H1 (cell line): ENCODE data around the gene ACTR3C. TPM values are rescaled to one million over a fixed set of nuclear protein-coding genes. Genes with fewer than 3 reads are reported as not detected.

ENCODE experiments used
- CTCF ChIA-PET: fragments of 300-600 bp; sonication (Branson Sonifier 250); formaldehyde crosslinking; loops from one replicate; lab custom pipeline; 2021; ENCODE audit not compliant: partially characterized antibody; lab: Charles Lee
- POLR2A ChIA-PET: fragments of 300-600 bp; sonication (Branson Sonifier 250); formaldehyde crosslinking; loops from one replicate; lab custom pipeline; 2021; ENCODE audit warnings: inconsistent platforms; ENCODE audit not compliant: partially characterized antibody; lab: Charles Lee
- DNase-seq, 2 experiments: peaks; one replicate each; pipeline versions ENCODE4 v3.0.0 to v3.0.0-alpha.2; 2010 to 2022; ENCODE audit warnings: low spot score in 2 of 2, low read depth in 1 of 2, mixed read lengths in 1 of 2
- FAIRE-seq: peaks from 2 replicates; lab custom pipeline; 2011; peaks lifted over from hg19 to GRCh38; lab: Jason Lieb, UNC
- H2AFZ ChIP-seq: 2 replicates; pipeline ENCODE4 v1.8.1; 2012; ENCODE audit warnings: low read length, inconsistent platforms
- H2AK5ac ChIP-seq: 2 replicates; pipeline ENCODE4 v1.6.1; 2013; ENCODE audit warnings: low read depth, low read length
- H2BK120ac ChIP-seq: replicated peaks from 2 replicates; pipeline ENCODE3; 2013; ENCODE audit warnings: low read depth, low read length, inconsistent platforms
- H2BK12ac ChIP-seq: 2 replicates; pipeline ENCODE4 v1.6.1; 2013; ENCODE audit warnings: low read depth, low read length
- H2BK15ac ChIP-seq: 2 replicates; pipeline ENCODE4 v1.6.1; 2013; ENCODE audit warnings: low read length
- H2BK20ac ChIP-seq: 2 replicates; pipeline ENCODE4 v1.6.1; 2013; ENCODE audit warnings: low read length
- H2BK5ac ChIP-seq: 2 replicates; pipeline ENCODE4 v1.6.1; 2013; ENCODE audit warnings: low read depth, low read length
- H3K14ac ChIP-seq: 2 replicates; pipeline ENCODE4 v1.6.1; 2013; ENCODE audit warnings: inconsistent platforms; ENCODE audit not compliant: insufficient read length
- H3K18ac ChIP-seq: 2 replicates; pipeline ENCODE4 v1.6.1; 2013; ENCODE audit warnings: low read length; ENCODE audit errors: extremely low read depth
- H3K23ac ChIP-seq: 2 replicates; pipeline ENCODE4 v1.6.1; 2013; ENCODE audit warnings: inconsistent platforms; ENCODE audit not compliant: insufficient read length
- H3K23me2 ChIP-seq: 2 replicates; pipeline ENCODE4 v1.6.1; 2013; ENCODE audit warnings: low read depth, low read length
- H3K27ac ChIP-seq: 2 replicates; pipeline ENCODE4 v1.6.1; 2011; ENCODE audit warnings: low read depth, low read length, inconsistent platforms
- H3K27me3 ChIP-seq, 4 experiments: replicated peaks in 1 of 4; 1 replicate in 1 of 4; 2 replicates in 3 of 4; pipeline versions ENCODE4 v1.6.1 to v1.8.1; 2011 to 2013; ENCODE audit warnings: low read length in 3 of 4, mild to moderate bottlenecking in 3 of 4, inconsistent platforms in 2 of 4, mixed read lengths in 2 of 4, moderate library complexity in 1 of 4; ENCODE audit not compliant: control insufficient read depth in 3 of 4, insufficient read depth in 3 of 4; ENCODE audit errors: extremely low read depth in 1 of 4
- H3K36me3 ChIP-seq, 4 experiments: 2 replicates each; pipeline versions ENCODE4 v1.6.1 to v1.8.1; 2011 to 2013; ENCODE audit warnings: mild to moderate bottlenecking in 4 of 4, low read length in 3 of 4, moderate library complexity in 2 of 4, control low read depth in 1 of 4, inconsistent platforms in 1 of 4; ENCODE audit not compliant: insufficient read depth in 4 of 4, control insufficient read depth in 2 of 4
- H3K4ac ChIP-seq: replicated peaks from 2 replicates; pipeline ENCODE3; 2013; ENCODE audit warnings: low read length, low read depth, mixed read lengths, inconsistent platforms; ENCODE audit not compliant: insufficient read length
- H3K4me1 ChIP-seq, 4 experiments: replicated peaks in 1 of 4; 1 replicate in 1 of 4; 2 replicates in 3 of 4; pipeline versions ENCODE4 v1.6.1 to v1.8.1; 2011 to 2013; ENCODE audit warnings: low read length in 3 of 4, inconsistent platforms in 2 of 4, mixed read lengths in 1 of 4; ENCODE audit not compliant: insufficient read depth in 4 of 4, control insufficient read depth in 3 of 4
- H3K4me2 ChIP-seq, 2 experiments: 2 replicates each; pipeline versions ENCODE4 v1.6.1 to v1.8.1; 2011 to 2013; ENCODE audit warnings: low read depth in 2 of 2, low read length in 2 of 2, control low read depth in 1 of 2, inconsistent platforms in 1 of 2, mild to moderate bottlenecking in 1 of 2; ENCODE audit not compliant: insufficient read depth in 1 of 2
- H3K4me3 ChIP-seq, 4 experiments: fragments of 200-600, 300-600 bp in 1 of 4; sonication (generic), shearing (Covaris generic), sonication (Bioruptor Twin) in 1 of 4; 2 replicates each; pipeline versions ENCODE4 v1.5.1 to v1.8.1; 2011 to 2016; ENCODE audit warnings: low read length in 4 of 4, low read depth in 3 of 4, control low read depth in 2 of 4, inconsistent platforms in 2 of 4, mild to moderate bottlenecking in 2 of 4, mixed read lengths in 1 of 4, moderate library complexity in 1 of 4; ENCODE audit not compliant: insufficient read depth in 2 of 4; ENCODE audit errors: extremely low read depth in 1 of 4
- H3K56ac ChIP-seq: replicated peaks from 2 replicates; pipeline ENCODE3; 2013; ENCODE audit warnings: low read depth, mild to moderate bottlenecking, mixed read lengths, low read length, inconsistent platforms; ENCODE audit not compliant: insufficient read length
- H3K79me1 ChIP-seq: 2 replicates; pipeline ENCODE4 v1.6.1; 2013; ENCODE audit warnings: low read depth, low read length, control low read depth
- H3K79me2 ChIP-seq, 2 experiments: 2 replicates each; pipeline versions ENCODE4 v1.6.1 to v1.8.1; 2012 to 2013; ENCODE audit warnings: low read length in 2 of 2, mild to moderate bottlenecking in 2 of 2, inconsistent platforms in 1 of 2; ENCODE audit not compliant: insufficient read depth in 2 of 2, control insufficient read depth in 1 of 2
- H3K9ac ChIP-seq, 4 experiments: replicated peaks in 1 of 4; 1 replicate in 1 of 4; 2 replicates in 3 of 4; pipeline versions ENCODE4 v1.6.1 to v1.8.1; 2011 to 2013; ENCODE audit warnings: low read depth in 3 of 4, low read length in 3 of 4, control low read depth in 2 of 4, mild to moderate bottlenecking in 2 of 4, moderate library complexity in 2 of 4, inconsistent platforms in 1 of 4; ENCODE audit errors: extremely low read depth in 1 of 4
- H3K9me3 ChIP-seq, 2 experiments: 2 replicates each; pipeline versions ENCODE4 v1.6.1 to v1.8.1; 2012 to 2013; ENCODE audit warnings: mild to moderate bottlenecking in 2 of 2, moderate library complexity in 2 of 2, control low read depth in 1 of 2, inconsistent platforms in 1 of 2, low read depth in 1 of 2, low read length in 1 of 2, mixed read lengths in 1 of 2; ENCODE audit not compliant: insufficient read depth in 2 of 2
- H4K20me1 ChIP-seq, 2 experiments: replicated peaks in 1 of 2; 2 replicates each; pipeline versions ENCODE3 to v1.8.1; 2011 to 2013; ENCODE audit warnings: inconsistent platforms in 2 of 2, low read length in 2 of 2, mild to moderate bottlenecking in 1 of 2; ENCODE audit not compliant: insufficient read depth in 2 of 2, control insufficient read depth in 1 of 2
- H4K5ac ChIP-seq: 2 replicates; pipeline ENCODE4 v1.6.1; 2013; ENCODE audit warnings: low read length, low read depth, mixed read lengths, inconsistent platforms; ENCODE audit not compliant: insufficient read length
- H4K8ac ChIP-seq: 2 replicates; pipeline ENCODE4 v1.8.0; 2013; ENCODE audit warnings: mild to moderate bottlenecking, moderate library complexity, low read length, inconsistent platforms; ENCODE audit not compliant: insufficient read depth; ENCODE audit errors: extremely low read depth
- H4K91ac ChIP-seq: replicated peaks from 2 replicates; pipeline ENCODE3; 2013; ENCODE audit warnings: low read length, mixed read lengths, inconsistent platforms; ENCODE audit not compliant: insufficient read length
- ASH2L ChIP-seq: fragments of 200-600, 300-600 bp; sonication (generic); IDR thresholded peaks from one replicate; pipeline ENCODE4 v1.7.1; 2017; ENCODE audit warnings: low read length
- ATF3 ChIP-seq: IDR thresholded peaks from 2 replicates; pipeline ENCODE4 v1.6.1; 2011; ENCODE audit warnings: low read depth, mild to moderate bottlenecking, low read length; ENCODE audit not compliant: insufficient read depth
- BRCA1 ChIP-seq: IDR thresholded peaks from 2 replicates; pipeline ENCODE4 v1.6.1; 2012; ENCODE audit warnings: low read depth, low read length, improper control_type of control experiment
- CHD2 ChIP-seq: IDR thresholded peaks from 2 replicates; pipeline ENCODE4 v1.6.1; 2012; ENCODE audit warnings: low read length, improper control_type of control experiment
- CREB1 ChIP-seq: IDR thresholded peaks from 2 replicates; pipeline ENCODE4 v1.6.1; 2012; ENCODE audit warnings: inconsistent platforms
- CTBP2 ChIP-seq: IDR thresholded peaks from 2 replicates; pipeline ENCODE4 v1.7.0; 2011; ENCODE audit warnings: borderline replicate concordance, mild to moderate bottlenecking, moderate library complexity, mixed read lengths, low read length; ENCODE audit not compliant: insufficient read depth, insufficient read length
- EZH2 ChIP-seq: fragments of 200-600 bp; sonication (generic); IDR thresholded peaks from 2 replicates; pipeline ENCODE4 v1.7.1; 2012; ENCODE audit warnings: low read depth, mild to moderate bottlenecking, moderate library complexity, low read length, inconsistent platforms; ENCODE audit not compliant: severe bottlenecking
- KDM1A ChIP-seq: fragments of 200-600, 300-600 bp; sonication (generic); IDR thresholded peaks from 2 replicates; pipeline ENCODE4 v1.7.1; 2016; ENCODE audit warnings: mild to moderate bottlenecking, low read length, borderline replicate concordance
- NANOG ChIP-seq: IDR thresholded peaks from 2 replicates; pipeline ENCODE4 v1.6.1; 2011; ENCODE audit warnings: low read length, low read depth, mild to moderate bottlenecking, inconsistent platforms; ENCODE audit not compliant: insufficient read depth, poor library complexity, severe bottlenecking
- RBBP5 ChIP-seq: IDR thresholded peaks from 2 replicates; pipeline ENCODE4 v1.7.1; 2012; ENCODE audit warnings: low read depth, mild to moderate bottlenecking, inconsistent platforms, low read length, moderate library complexity, borderline replicate concordance
- WGBS, 2 experiments: shearing (Covaris generic) in 1 of 2; methylation state at CpG; one replicate each; pipeline versions ENCODE4 v1.1.6 to v1.1.7; 2013 to 2015; ENCODE audit warnings: low lambda C conversion rate in 2 of 2, mixed read lengths in 2 of 2, inconsistent platforms in 1 of 2, low coverage in 1 of 2, missing lambda C conversion rate in 1 of 2; ENCODE audit not compliant: insufficient replicate concordance in 2 of 2, insufficient coverage in 1 of 2, insufficient read length in 1 of 2; ENCODE audit errors: extremely low coverage in 1 of 2, missing lambda C conversion rate in 1 of 2; 5-methylcytosine and 5-hydroxymethylcytosine counted together
- polyA plus RNA-seq, 7 experiments: library from polyadenylated mRNA; depleted of rRNA in 3 of 7; stranded (reverse) in 5 of 7; unstranded in 2 of 7; fragments of >200 nt in 5 of 7; fragments of 200-250 nt in 2 of 7; gene quantifications; 1 replicate in 5 of 7; 2 replicates in 1 of 7; 4 replicates in 1 of 7; pipeline versions ENCODE4 v1.2.1 to v1.2.3, GENCODE V29; 2011 to 2013; ENCODE audit warnings: missing spikeins in 2 of 7, mixed read lengths in 2 of 7
- total RNA-seq: library from RNA; stranded (reverse); fragmentation: NEBNext Ultra II Directional; extraction: Animal tissue kit (Norgen Biotek cat#: 25700); gene quantifications from 2 replicates; pipeline ENCODE4 v1.2.1, GENCODE V29; 2021
- TF ChIP-seq, protein P1 (sequence below): IDR thresholded peaks from 2 replicates; pipeline ENCODE4 v1.6.1; 2011; ENCODE audit warnings: low read length, improper control_type of control experiment

Gene ACTR3C
- total and polyA plus RNA-seq, 2 of the 8 experiments (the other 6 are each of a cell fraction or from before 2014, with no cell fraction given), result 1.5 TPM; not detected in 1

GRCh38 chr7:150357270-150357669, 33.9 kb upstream of the ACTR3C start:
- peaks cover 0 to 5% of the 10 kb centered on the region in 2 experiments for H4K20me1 ChIP-seq
- no peaks in the 10 kb centered on the region for H3K36me3 ChIP-seq
- no peak overlapping the region for H3K18ac ChIP-seq
- no peaks in the 10 kb centered on the region; the same call in 1 of the 2 replicates for H3K79me1 ChIP-seq
- no peak overlapping the region for H2AK5ac ChIP-seq
- FAIRE-seq (no peak), DNase-seq (no peak)
- no peaks in the 10 kb centered on the region for H3K9me3 ChIP-seq
- no peak overlapping the region for H4K5ac ChIP-seq
- H3K4me1 ChIP-seq, result peaks cover 11 to 15% (median 11%) of the 10 kb centered on the region in 4 experiments
- 87% methylated on average over 9 of the region's 9 CpGs; no CpG with 5 or more reads in 1 of the 2 experiments for WGBS, 2 experiments
- 0 out of 2 replicates have a peak overlapping the region, but pooled peaks have one; percentile 75 for H2BK15ac ChIP-seq
- H3K27ac ChIP-seq, result no peak overlapping the region
- H2BK20ac ChIP-seq, result peak overlapping the region; percentile 0; the same call in 1 of the 2 replicates
- no peak overlapping the region for H4K8ac ChIP-seq
- no peaks in the 10 kb centered on the region; a peak in 1 of 7 replicates for H3K27me3 ChIP-seq
- no peak overlapping the region for H3K4me3 ChIP-seq
- peaks cover 13% of the 10 kb centered on the region; the same call in 1 of the 2 replicates for H3K23me2 ChIP-seq
- no peak overlapping the region for H3K56ac ChIP-seq
- no peak overlapping the region for H2BK5ac ChIP-seq
- H3K79me2 ChIP-seq, result no peaks in the 10 kb centered on the region
- no peak overlapping the region for H2BK12ac ChIP-seq
- no peak overlapping the region for H3K14ac ChIP-seq
- ChIA-PET POLR2A (no interaction called here), CTCF (interaction anchor here (0.6 to 4.8 kb wide), 19 partner anchors 11 to 73 kb away, joined by 3 to 41 read pairs (median 5); partner anchors contain the start of gene REPIN1)
- no peak overlapping the region for H3K23ac ChIP-seq
- no peak overlapping the region for H3K4ac ChIP-seq
- no peak overlapping the region for H2BK120ac ChIP-seq
- no peak overlapping the region for H3K9ac ChIP-seq
- H2AFZ ChIP-seq, result no peak overlapping the region
- H3K4me2 ChIP-seq, result no peak overlapping the region
- peak overlapping the region; percentile 22 for H4K91ac ChIP-seq
- TF ChIP-seq ATF3 (no peak), NANOG (no peak), KDM1A (no peak), CREB1 (no peak), EZH2 (no peak), CTBP2 (no peak), BRCA1 (no peak), CHD2 (no peak), ASH2L (no peak), RBBP5 (no peak)
- TF ChIP-seq, protein P1, sequence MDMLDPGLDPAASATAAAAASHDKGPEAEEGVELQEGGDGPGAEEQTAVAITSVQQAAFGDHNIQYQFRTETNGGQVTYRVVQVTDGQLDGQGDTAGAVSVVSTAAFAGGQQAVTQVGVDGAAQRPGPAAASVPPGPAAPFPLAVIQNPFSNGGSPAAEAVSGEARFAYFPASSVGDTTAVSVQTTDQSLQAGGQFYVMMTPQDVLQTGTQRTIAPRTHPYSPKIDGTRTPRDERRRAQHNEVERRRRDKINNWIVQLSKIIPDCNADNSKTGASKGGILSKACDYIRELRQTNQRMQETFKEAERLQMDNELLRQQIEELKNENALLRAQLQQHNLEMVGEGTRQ, result no peak
